IMR-90 (cell line): ENCODE results near the gene TRAPPC3L. TPM values are rescaled to one million over a fixed set of nuclear protein-coding genes. Genes with fewer than 3 reads are reported as not detected.

ENCODE experiments used
- ATAC-seq: fragments of 200-7000 bp; cut with Tn5 transposase; 2 replicates; pipeline ENCODE4 v1.9.1; 2020; ENCODE audit warnings: low read depth, mild to moderate bottlenecking, moderate library complexity
- BruUV-seq: library from RNA; stranded (reverse); fragments of 400-500 nt; replicated peaks from 2 replicates; lab custom pipeline; 2021; lab: Mats Ljungman, UMichigan
- CTCF ChIA-PET: fragments of 300-600 bp; formaldehyde crosslinking; extraction: SDS; loops from one replicate; lab custom pipeline; 2021; ENCODE audit warnings: antibody characterized with exemption; lab: Yijun Ruan, JAX
- POLR2A ChIA-PET: fragments of 300-600 bp; sonication (Branson Sonifier 250); formaldehyde crosslinking; loops from one replicate; lab custom pipeline; 2022; ENCODE audit warnings: antibody characterized with exemption; ENCODE audit not compliant: unreplicated experiment; lab: Charles Lee
- DNase-seq: peaks from one replicate; pipeline ENCODE4 v3.0.0; 2013
- H2AFZ ChIP-seq: replicated peaks from 2 replicates; pipeline ENCODE3; 2013; ENCODE audit warnings: low read length, mild to moderate bottlenecking; ENCODE audit not compliant: poor library complexity
- H2AK5ac ChIP-seq: 2 replicates; pipeline ENCODE4 v1.6.1; 2013; ENCODE audit warnings: low read depth, low read length, inconsistent platforms
- H2AK9ac ChIP-seq: replicated peaks from 2 replicates; pipeline ENCODE3; 2013; ENCODE audit warnings: mild to moderate bottlenecking, low read depth, low read length, moderate library complexity; ENCODE audit not compliant: poor library complexity
- H2BK120ac ChIP-seq: 2 replicates; pipeline ENCODE4 v1.6.1; 2013; ENCODE audit warnings: low read depth, low read length, inconsistent platforms
- H2BK15ac ChIP-seq: 3 replicates; pipeline ENCODE4 v1.6.1; 2013; ENCODE audit warnings: low read depth, low read length, inconsistent platforms
- H2BK20ac ChIP-seq: 2 replicates; pipeline ENCODE4 v1.6.1; 2013; ENCODE audit warnings: low read depth, mild to moderate bottlenecking, inconsistent platforms, low read length, moderate library complexity
- H2BK5ac ChIP-seq: 2 replicates; pipeline ENCODE4 v1.6.1; 2013; ENCODE audit warnings: mild to moderate bottlenecking, low read depth, low read length, inconsistent platforms; ENCODE audit not compliant: poor library complexity, severe bottlenecking
- H3K14ac ChIP-seq: replicated peaks from 2 replicates; pipeline ENCODE4 v1.6.1; 2013; ENCODE audit warnings: low read depth, low read length, inconsistent platforms
- H3K18ac ChIP-seq: 2 replicates; pipeline ENCODE4 v1.6.1; 2013; ENCODE audit warnings: low read depth, low read length, control low read depth
- H3K23ac ChIP-seq: 2 replicates; pipeline ENCODE4 v1.6.1; 2013; ENCODE audit warnings: low read depth, low read length, inconsistent platforms
- H3K27ac ChIP-seq: 2 replicates; pipeline ENCODE4 v1.5.1; 2013; ENCODE audit warnings: mild to moderate bottlenecking, control low read depth, low read length; ENCODE audit not compliant: insufficient read depth
- H3K27me3 ChIP-seq: 2 replicates; pipeline ENCODE4 v1.6.1; 2013; ENCODE audit warnings: low read length; ENCODE audit not compliant: control insufficient read depth, insufficient read depth
- H3K36me3 ChIP-seq: 2 replicates; pipeline ENCODE4 v1.6.1; 2013; ENCODE audit warnings: low read length, mixed read lengths; ENCODE audit not compliant: control insufficient read depth, insufficient read depth
- H3K4ac ChIP-seq: 2 replicates; pipeline ENCODE4 v1.6.1; 2013; ENCODE audit warnings: low read depth, low read length, inconsistent platforms
- H3K4me1 ChIP-seq: 2 replicates; pipeline ENCODE4 v1.6.1; 2013; ENCODE audit warnings: low read length, mixed read lengths; ENCODE audit not compliant: control insufficient read depth, insufficient read depth
- H3K4me2 ChIP-seq: 2 replicates; pipeline ENCODE4 v1.6.1; 2013; ENCODE audit warnings: low read depth, mild to moderate bottlenecking, control low read depth, low read length, moderate library complexity
- H3K4me3 ChIP-seq: 2 replicates; pipeline ENCODE4 v1.5.1; 2013; ENCODE audit warnings: low read depth, mild to moderate bottlenecking, control low read depth, low read length, moderate library complexity; ENCODE audit not compliant: insufficient read depth
- H3K56ac ChIP-seq: 2 replicates; pipeline ENCODE4 v1.6.1; 2013; ENCODE audit warnings: low read length, inconsistent platforms; ENCODE audit not compliant: insufficient read depth; ENCODE audit errors: extremely low read depth
- H3K79me1 ChIP-seq, 2 experiments: 2 replicates each; pipeline ENCODE4 v1.6.1; 2013; ENCODE audit warnings: low read length in 2 of 2, inconsistent platforms in 1 of 2, low read depth in 1 of 2
- H3K9ac ChIP-seq: 2 replicates; pipeline ENCODE4 v1.6.1; 2013; ENCODE audit warnings: low read depth, low read length, control low read depth
- H3K9me1 ChIP-seq: 2 replicates; pipeline ENCODE4 v1.6.1; 2013; ENCODE audit warnings: low read length, inconsistent platforms; ENCODE audit not compliant: insufficient read depth
- H3K9me3 ChIP-seq: 2 replicates; pipeline ENCODE4 v1.6.1; 2013; ENCODE audit warnings: low read length; ENCODE audit not compliant: control insufficient read depth, insufficient read depth
- H4K20me1 ChIP-seq: 2 replicates; pipeline ENCODE4 v1.6.1; 2013; ENCODE audit warnings: low read length, inconsistent platforms; ENCODE audit not compliant: insufficient read depth
- H4K5ac ChIP-seq: 2 replicates; pipeline ENCODE4 v1.6.1; 2013; ENCODE audit warnings: mild to moderate bottlenecking, low read depth, low read length, control low read depth
- H4K8ac ChIP-seq, 2 experiments: 2 replicates each; pipeline ENCODE4 v1.6.1; 2013; ENCODE audit warnings: low read depth in 2 of 2, low read length in 2 of 2, control low read depth in 1 of 2, inconsistent platforms in 1 of 2
- H4K91ac ChIP-seq: 2 replicates; pipeline ENCODE4 v1.6.1; 2013; ENCODE audit warnings: low read depth, low read length, inconsistent platforms; ENCODE audit not compliant: insufficient read depth
- BHLHE40 ChIP-seq: fragments of 150-350 bp; IDR thresholded peaks from 2 replicates; pipeline ENCODE4 v1.6.1; 2016; ENCODE audit warnings: mild to moderate bottlenecking, low read depth, low read length
- CEBPB ChIP-seq: IDR thresholded peaks from 2 replicates; pipeline ENCODE4 v1.6.1; 2012; ENCODE audit warnings: low read depth, low read length, improper control_type of control experiment
- CHD1 ChIP-seq: IDR thresholded peaks from 2 replicates; pipeline ENCODE4 v1.6.1; 2012; ENCODE audit warnings: low read depth, low read length, improper control_type of control experiment
- FOS ChIP-seq: fragments of 150-350 bp; IDR thresholded peaks from 2 replicates; pipeline ENCODE4 v1.6.1; 2016; ENCODE audit warnings: low read depth, low read length
- MAFK ChIP-seq: IDR thresholded peaks from 2 replicates; pipeline ENCODE4 v1.6.1; 2012; ENCODE audit warnings: low read depth, low read length, improper control_type of control experiment
- MAZ ChIP-seq: IDR thresholded peaks from 2 replicates; pipeline ENCODE4 v1.6.1; 2012; ENCODE audit warnings: low read depth, mild to moderate bottlenecking, low read length, improper control_type of control experiment, moderate library complexity, borderline replicate concordance
- MXI1 ChIP-seq: IDR thresholded peaks from 2 replicates; pipeline ENCODE4 v1.6.1; 2012; ENCODE audit warnings: low read depth, mild to moderate bottlenecking, low read length, moderate library complexity, borderline replicate concordance
- NFE2L2 ChIP-seq: fragments of 150-350 bp; IDR thresholded peaks from 2 replicates; pipeline ENCODE4 v1.6.1; 2016; ENCODE audit warnings: low read depth, mild to moderate bottlenecking, low read length
- POLR2A ChIP-seq: IDR thresholded peaks from 2 replicates; pipeline ENCODE4 v1.6.1; 2012; ENCODE audit warnings: mild to moderate bottlenecking, low read depth, low read length
- RAD21 ChIP-seq: IDR thresholded peaks from 2 replicates; pipeline ENCODE4 v1.6.1; 2012; ENCODE audit warnings: low read length, improper control_type of control experiment
- RCOR1 ChIP-seq: IDR thresholded peaks from 2 replicates; pipeline ENCODE4 v1.6.1; 2012; ENCODE audit warnings: mild to moderate bottlenecking, low read length, improper control_type of control experiment; ENCODE audit not compliant: insufficient replicate concordance
- RFX5 ChIP-seq: IDR thresholded peaks from 2 replicates; pipeline ENCODE4 v1.8.0; 2012; ENCODE audit warnings: low read depth, mild to moderate bottlenecking, low read length, moderate library complexity
- SMC3 ChIP-seq: fragments of 150-350 bp; IDR thresholded peaks from 2 replicates; pipeline ENCODE4 v1.6.1; 2016; ENCODE audit warnings: low read depth, mild to moderate bottlenecking, antibody characterized with exemption, low read length, moderate library complexity
- WGBS, 2 experiments: methylation state at CpG; one replicate each; pipeline versions ENCODE4 v1.1.5 to v1.1.7; 2013; ENCODE audit warnings: missing lambda C conversion rate in 2 of 2; ENCODE audit not compliant: insufficient read length in 1 of 2; ENCODE audit errors: extremely low coverage in 2 of 2; 5-methylcytosine and 5-hydroxymethylcytosine counted together
- dilution Hi-C: fragments of 300-500 bp; cut with HindIII; formaldehyde crosslinking; loops from one replicate; pipeline ENCODE4 v1.14.3; 2018; ENCODE audit warnings: low sequenced_read_pairs; ENCODE audit not compliant: unreplicated experiment
- in situ Hi-C: fragments of 300-500 bp; cut with MboI; formaldehyde crosslinking; loops from 3 replicates; pipeline ENCODE4 v1.14.3; 2019; ENCODE audit warnings: low sequenced_read_pairs, inconsistent platforms, mixed read lengths
- intact Hi-C: fragments of 100-400 bp; cut with micrococcal nuclease; formaldehyde crosslinking; loops from 2 replicates; pipeline ENCODE4 v1.10.0; 2022
- polyA plus RNA-seq, 3 experiments: library from polyadenylated mRNA; depleted of rRNA; stranded (reverse); fragments of >200 nt; gene quantifications; 2 replicates each; pipeline ENCODE4 v1.2.3, GENCODE V29; 2012; ENCODE audit warnings: low replicate concordance in 1 of 3
- total RNA-seq: library from RNA; depleted of rRNA; stranded (reverse); fragments of >200 nt; gene quantifications from 2 replicates; pipeline ENCODE4 v1.2.3, GENCODE V29; 2012
- TF ChIP-seq, protein P1 (sequence below): conservative IDR thresholded peaks from 2 replicates; pipeline ENCODE4 v1.5.1; 2012; ENCODE audit warnings: mild to moderate bottlenecking, low read depth, low read length, improper control_type of control experiment
- TF ChIP-seq, protein P2 (sequence below): fragments of 150-350 bp; IDR thresholded peaks from 2 replicates; pipeline ENCODE4 v1.6.1; 2017; ENCODE audit warnings: mild to moderate bottlenecking, antibody characterized with exemption, low read length, low read depth
- TF ChIP-seq, protein P3 (sequence below): fragments of 150-350 bp; IDR thresholded peaks from 2 replicates; pipeline ENCODE4 v1.6.1; 2016; ENCODE audit warnings: low read depth, mild to moderate bottlenecking, low read length, moderate library complexity, borderline replicate concordance

TRAPPC3L gene
- total and polyA plus RNA-seq, 2 of the 4 experiments (the other 2 are of a cell fraction): 0.03 TPM; not detected in 1

DNA sequence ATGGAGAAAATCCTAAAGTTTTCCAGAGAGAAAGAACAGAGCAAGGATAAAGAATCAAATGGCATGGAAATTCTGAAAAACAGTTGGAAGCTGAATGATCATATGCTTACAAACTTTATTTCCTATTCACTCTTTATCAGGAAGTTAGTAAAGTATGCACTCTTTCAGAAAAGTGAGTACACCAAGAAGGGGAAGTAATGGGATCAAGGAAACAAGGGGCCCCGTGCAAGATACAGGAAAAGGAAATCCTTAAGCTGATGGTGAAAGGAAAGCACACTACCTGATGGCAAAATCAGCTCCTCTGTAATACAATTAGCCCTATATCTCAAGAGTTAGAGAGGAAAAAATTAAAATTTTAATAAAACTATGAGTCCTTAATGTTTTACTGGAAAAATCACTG lies 70.3 kb downstream of the TRAPPC3L start:
- Histone ChIP-seq H3K9ac (no peak overlapping the region), H3K27ac (no peak overlapping the region), H3K18ac (no peak overlapping the region), H3K27me3 (no peaks in the 10 kb centered on the region), H4K20me1 (no peaks in the 10 kb centered on the region), H4K8ac (no peak overlapping the region), H2BK5ac (no peak overlapping the region), H3K56ac (no peak overlapping the region), H4K91ac (no peak overlapping the region), H3K23ac (no peak overlapping the region), H4K5ac (no peak overlapping the region), H2BK20ac (no peak overlapping the region), H2AFZ (no peak overlapping the region), H2AK5ac (no peak overlapping the region), H3K4me1 (no peaks in the 10 kb centered on the region), H3K9me3 (no peaks in the 10 kb centered on the region), H3K4me3 (no peak overlapping the region), H2BK120ac (no peak overlapping the region), H3K36me3 (no peaks in the 10 kb centered on the region), H2AK9ac (no peak overlapping the region), H2BK15ac (no peak overlapping the region), H3K79me1 (no peaks in the 10 kb centered on the region), H3K9me1 (no peaks in the 10 kb centered on the region), H3K4ac (no peak overlapping the region), H3K14ac (no peak overlapping the region), H3K4me2 (no peak overlapping the region)
- TF ChIP-seq, protein P1, sequence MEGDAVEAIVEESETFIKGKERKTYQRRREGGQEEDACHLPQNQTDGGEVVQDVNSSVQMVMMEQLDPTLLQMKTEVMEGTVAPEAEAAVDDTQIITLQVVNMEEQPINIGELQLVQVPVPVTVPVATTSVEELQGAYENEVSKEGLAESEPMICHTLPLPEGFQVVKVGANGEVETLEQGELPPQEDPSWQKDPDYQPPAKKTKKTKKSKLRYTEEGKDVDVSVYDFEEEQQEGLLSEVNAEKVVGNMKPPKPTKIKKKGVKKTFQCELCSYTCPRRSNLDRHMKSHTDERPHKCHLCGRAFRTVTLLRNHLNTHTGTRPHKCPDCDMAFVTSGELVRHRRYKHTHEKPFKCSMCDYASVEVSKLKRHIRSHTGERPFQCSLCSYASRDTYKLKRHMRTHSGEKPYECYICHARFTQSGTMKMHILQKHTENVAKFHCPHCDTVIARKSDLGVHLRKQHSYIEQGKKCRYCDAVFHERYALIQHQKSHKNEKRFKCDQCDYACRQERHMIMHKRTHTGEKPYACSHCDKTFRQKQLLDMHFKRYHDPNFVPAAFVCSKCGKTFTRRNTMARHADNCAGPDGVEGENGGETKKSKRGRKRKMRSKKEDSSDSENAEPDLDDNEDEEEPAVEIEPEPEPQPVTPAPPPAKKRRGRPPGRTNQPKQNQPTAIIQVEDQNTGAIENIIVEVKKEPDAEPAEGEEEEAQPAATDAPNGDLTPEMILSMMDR: no peak
- no peak for TF ChIP-seq SMC3
- TF ChIP-seq, protein P2, sequence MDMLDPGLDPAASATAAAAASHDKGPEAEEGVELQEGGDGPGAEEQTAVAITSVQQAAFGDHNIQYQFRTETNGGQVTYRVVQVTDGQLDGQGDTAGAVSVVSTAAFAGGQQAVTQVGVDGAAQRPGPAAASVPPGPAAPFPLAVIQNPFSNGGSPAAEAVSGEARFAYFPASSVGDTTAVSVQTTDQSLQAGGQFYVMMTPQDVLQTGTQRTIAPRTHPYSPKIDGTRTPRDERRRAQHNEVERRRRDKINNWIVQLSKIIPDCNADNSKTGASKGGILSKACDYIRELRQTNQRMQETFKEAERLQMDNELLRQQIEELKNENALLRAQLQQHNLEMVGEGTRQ: no peak
- no peak for TF ChIP-seq CHD1
- TF ChIP-seq FOS: no peak
- no peak for TF ChIP-seq MAZ
- TF ChIP-seq RCOR1: no peak
- TF ChIP-seq BHLHE40: no peak
- TF ChIP-seq RAD21: no peak
- TF ChIP-seq MAFK: no peak
- TF ChIP-seq RFX5: no peak
- no peak for TF ChIP-seq CEBPB
- TF ChIP-seq, protein P3, sequence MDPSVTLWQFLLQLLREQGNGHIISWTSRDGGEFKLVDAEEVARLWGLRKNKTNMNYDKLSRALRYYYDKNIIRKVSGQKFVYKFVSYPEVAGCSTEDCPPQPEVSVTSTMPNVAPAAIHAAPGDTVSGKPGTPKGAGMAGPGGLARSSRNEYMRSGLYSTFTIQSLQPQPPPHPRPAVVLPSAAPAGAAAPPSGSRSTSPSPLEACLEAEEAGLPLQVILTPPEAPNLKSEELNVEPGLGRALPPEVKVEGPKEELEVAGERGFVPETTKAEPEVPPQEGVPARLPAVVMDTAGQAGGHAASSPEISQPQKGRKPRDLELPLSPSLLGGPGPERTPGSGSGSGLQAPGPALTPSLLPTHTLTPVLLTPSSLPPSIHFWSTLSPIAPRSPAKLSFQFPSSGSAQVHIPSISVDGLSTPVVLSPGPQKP: no peak
- TF ChIP-seq POLR2A: no peak
- no peak for TF ChIP-seq MXI1
- TF ChIP-seq NFE2L2: no peak
- ChIA-PET POLR2A (no interaction called here), CTCF (no interaction called here)
- DNase-seq (no peak), ATAC-seq (no peak)
- in situ Hi-C loops: no loop called here
- BruUV-seq: no TSS peak
- dilution Hi-C loops: no loop called here
- WGBS, 2 experiments: no CpG with 5 or more reads among the region's 1 CpG
- intact Hi-C loops: no loop called here
